ENCODE results near the gene SLC30A1.

The SLC30A1 gene

GRCh38 chr1:211529011-211529410 lies 50.0 kb downstream of the SLC30A1 start:
- TF ChIP-seq CTCF (conservative IDR thresholded peaks at IDR 0.05) = no peak
- H3K27ac ChIP-seq = no peak overlapping the region

- no peak overlapping the region for H3K27ac ChIP-seq
- TF ChIP-seq CTCF (conservative IDR thresholded peaks at IDR 0.05) = no peak
These were observed 51.1 kb downstream of the SLC30A1 start for GRCh38 chr1:211527888-211528287.

- no peak for TF ChIP-seq CTCF (conservative IDR thresholded peaks at IDR 0.05)
- H3K27ac ChIP-seq = no peak overlapping the region
These were observed 52.0 kb downstream of the SLC30A1 start for GRCh38 chr1:211527006-211527405.

GRCh38 chr1:211526101-211526500 lies 52.9 kb downstream of the SLC30A1 start:
- no peak overlapping the region for H3K27ac ChIP-seq
- TF ChIP-seq CTCF (conservative IDR thresholded peaks at IDR 0.05) = no peak

GRCh38 chr1:211525101-211525676 lies 53.8 kb downstream of the SLC30A1 start:
- no peak overlapping the region for H3K27ac ChIP-seq
- TF ChIP-seq CTCF (conservative IDR thresholded peaks at IDR 0.05) = no peak

- TF ChIP-seq CTCF (conservative IDR thresholded peaks at IDR 0.05) = no peak
- H3K27ac ChIP-seq = no peak overlapping the region
These were observed 54.4 kb downstream of the SLC30A1 start for GRCh38 chr1:211524521-211524920.

- H3K27ac ChIP-seq = no peak overlapping the region
- TF ChIP-seq CTCF (conservative IDR thresholded peaks at IDR 0.05) = no peak
These were observed 56.2 kb downstream of the SLC30A1 start for GRCh38 chr1:211522804-211523203.
